Neural progenitor cell (in vitro differentiated cells): ENCODE data around the gene CPXM2.

Experiments
- EZH2 ChIP-seq: fragments of 200-600 bp; sonication (generic); IDR thresholded peaks from 2 replicates; pipeline ENCODE4 v1.6.1; 2017; ENCODE audit warnings: antibody characterized with exemption, mild to moderate bottlenecking, moderate library complexity
- EZH2phosphoT487 ChIP-seq: fragments of 200-600 bp; sonication (generic); IDR thresholded peaks from 2 replicates; pipeline ENCODE4 v1.6.1; 2017; ENCODE audit warnings: antibody characterized with exemption
- TF ChIP-seq, protein P1 (sequence below): fragments of 200-600 bp; sonication (generic); IDR thresholded peaks from 2 replicates; pipeline ENCODE4 v1.5.1; 2017; ENCODE audit warnings: antibody characterized with exemption, mild to moderate bottlenecking

DNA sequence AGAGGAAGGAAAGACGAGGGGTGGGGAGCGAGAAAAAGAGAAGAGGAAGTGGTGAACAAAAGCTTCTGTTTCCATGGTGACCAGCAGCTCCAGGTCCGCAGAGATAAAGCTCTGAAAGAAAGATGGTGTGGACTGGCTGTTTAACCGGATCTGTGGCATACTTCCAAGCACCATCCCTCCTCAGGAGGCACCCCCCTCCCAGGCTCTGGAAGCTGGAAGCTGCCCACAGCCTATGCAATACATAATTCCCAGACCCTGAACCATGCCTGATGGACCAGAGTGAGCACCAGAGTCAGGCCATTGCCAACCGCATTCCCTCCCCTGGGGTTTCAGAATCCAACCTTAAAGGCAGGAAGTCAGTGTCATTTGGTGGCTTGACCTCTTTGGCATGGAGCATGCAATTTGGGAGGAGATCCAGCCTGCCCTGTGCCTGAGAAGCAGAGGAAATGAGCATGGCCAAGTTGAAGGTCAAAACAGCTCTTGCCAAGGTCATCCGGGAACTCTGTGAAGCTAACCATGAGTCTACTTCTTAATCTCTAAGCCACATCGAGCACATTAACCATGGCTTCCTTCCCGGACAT is 22.2 kb upstream of the CPXM2 start:
- TF ChIP-seq, protein P1, sequence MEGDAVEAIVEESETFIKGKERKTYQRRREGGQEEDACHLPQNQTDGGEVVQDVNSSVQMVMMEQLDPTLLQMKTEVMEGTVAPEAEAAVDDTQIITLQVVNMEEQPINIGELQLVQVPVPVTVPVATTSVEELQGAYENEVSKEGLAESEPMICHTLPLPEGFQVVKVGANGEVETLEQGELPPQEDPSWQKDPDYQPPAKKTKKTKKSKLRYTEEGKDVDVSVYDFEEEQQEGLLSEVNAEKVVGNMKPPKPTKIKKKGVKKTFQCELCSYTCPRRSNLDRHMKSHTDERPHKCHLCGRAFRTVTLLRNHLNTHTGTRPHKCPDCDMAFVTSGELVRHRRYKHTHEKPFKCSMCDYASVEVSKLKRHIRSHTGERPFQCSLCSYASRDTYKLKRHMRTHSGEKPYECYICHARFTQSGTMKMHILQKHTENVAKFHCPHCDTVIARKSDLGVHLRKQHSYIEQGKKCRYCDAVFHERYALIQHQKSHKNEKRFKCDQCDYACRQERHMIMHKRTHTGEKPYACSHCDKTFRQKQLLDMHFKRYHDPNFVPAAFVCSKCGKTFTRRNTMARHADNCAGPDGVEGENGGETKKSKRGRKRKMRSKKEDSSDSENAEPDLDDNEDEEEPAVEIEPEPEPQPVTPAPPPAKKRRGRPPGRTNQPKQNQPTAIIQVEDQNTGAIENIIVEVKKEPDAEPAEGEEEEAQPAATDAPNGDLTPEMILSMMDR: no peak
- no peak for TF ChIP-seq EZH2
- TF ChIP-seq EZH2phosphoT487: no peak
